DND-41 (cell line): ENCODE results near the gene DCLK1.
"Not testable (repeated sequence)": the region's sequence is repeated elsewhere in the genome, so short reads cannot be mapped to it uniquely, and the experiment has no call there.

Experiments used
- ATAC-seq: fragments of 200-7000 bp; cut with Tn5 transposase; 3 replicates; pipeline ENCODE4 v1.9.1; 2021; ENCODE audit warnings: low read depth; ENCODE audit not compliant: insufficient read depth
- DNase-seq: peaks from one replicate; pipeline ENCODE4 v3.0.0-alpha.2; 2020
- H2AFZ ChIP-seq: 2 replicates; pipeline ENCODE4 v1.6.0; 2012; ENCODE audit warnings: low read depth, low read length
- H3K27ac ChIP-seq: 2 replicates; pipeline ENCODE4 v1.5.1; 2012; ENCODE audit warnings: low read length, inconsistent platforms
- H3K27me3 ChIP-seq: fragments of 200-600 bp; sonication (generic); 2 replicates; pipeline ENCODE4 v1.6.0; 2012; ENCODE audit warnings: low read length, mild to moderate bottlenecking, inconsistent platforms; ENCODE audit not compliant: insufficient read depth, poor library complexity
- H3K36me3 ChIP-seq: 2 replicates; pipeline ENCODE4 v1.5.1; 2012; ENCODE audit warnings: low read length, inconsistent platforms; ENCODE audit not compliant: insufficient read depth
- H3K4me1 ChIP-seq: 2 replicates; pipeline ENCODE4 v1.5.1; 2012; ENCODE audit warnings: mild to moderate bottlenecking, low read length; ENCODE audit not compliant: insufficient read depth
- H3K4me2 ChIP-seq: 2 replicates; pipeline ENCODE4 v1.6.0; 2012; ENCODE audit warnings: mild to moderate bottlenecking, moderate library complexity, low read length, inconsistent platforms; ENCODE audit not compliant: insufficient read depth
- H3K4me3 ChIP-seq, 2 experiments: fragments of 200-600 bp in 1 of 2; shearing (Covaris generic) in 1 of 2; 2 replicates each; pipeline ENCODE4 v1.5.1; 2012 to 2016; ENCODE audit warnings: inconsistent platforms in 2 of 2, low read length in 2 of 2, mild to moderate bottlenecking in 2 of 2, low read depth in 1 of 2, moderate library complexity in 1 of 2
- H3K79me2 ChIP-seq: 2 replicates; pipeline ENCODE4 v1.6.0; 2012; ENCODE audit warnings: low read length, inconsistent platforms; ENCODE audit not compliant: insufficient read depth
- H3K9ac ChIP-seq: 2 replicates; pipeline ENCODE4 v1.6.0; 2012; ENCODE audit warnings: low read depth, mild to moderate bottlenecking, inconsistent platforms, low read length, moderate library complexity
- H3K9me3 ChIP-seq: 2 replicates; pipeline ENCODE4 v1.5.1; 2012; ENCODE audit warnings: low read length, moderate library complexity, mild to moderate bottlenecking, inconsistent platforms; ENCODE audit not compliant: insufficient read depth, severe bottlenecking
- H4K20me1 ChIP-seq: 2 replicates; pipeline ENCODE4 v1.6.0; 2012; ENCODE audit warnings: low read length; ENCODE audit not compliant: insufficient read depth
- CTCF ChIP-seq: IDR thresholded peaks from 2 replicates; pipeline ENCODE4 v1.5.1; 2012; ENCODE audit warnings: borderline replicate concordance, low read length, moderate library complexity, mild to moderate bottlenecking; ENCODE audit not compliant: poor library complexity, severe bottlenecking; ENCODE audit errors: extremely low read depth
- EZH2 ChIP-seq: IDR thresholded peaks from 3 replicates; pipeline ENCODE4 v1.6.1; 2012; ENCODE audit warnings: borderline replicate concordance, low read depth, mild to moderate bottlenecking, moderate library complexity, low read length, inconsistent platforms; ENCODE audit not compliant: severe bottlenecking

The DCLK1 gene

GRCh38 chr13:35987572-35988513 is 143.3 kb downstream of the DCLK1 start:
- ATAC-seq (no peak), DNase-seq (no peak)
- Histone ChIP-seq H4K20me1 (no peaks in the 10 kb centered on the region), H3K27me3 (no peaks in the 10 kb centered on the region), H3K4me3 (no peak overlapping the region), H3K9ac (no peak overlapping the region), H3K36me3 (no peaks in the 10 kb centered on the region), H2AFZ (no peak overlapping the region), H3K79me2 (no peaks in the 10 kb centered on the region), H3K27ac (no peak overlapping the region), H3K4me2 (no peak overlapping the region), H3K9me3 (no peaks in the 10 kb centered on the region), H3K4me1 (no peaks in the 10 kb centered on the region)
- TF ChIP-seq CTCF (no peak), EZH2 (no peak)

GRCh38 chr13:35984776-35985453 is 146.3 kb downstream of the DCLK1 start:
- ATAC-seq, result no peak
- no peak for DNase-seq
- no peak overlapping the region for H3K4me2 ChIP-seq

GRCh38 chr13:35984287-35984686 is 146.9 kb downstream of the DCLK1 start:
- no peaks in the 10 kb centered on the region for H3K9me3 ChIP-seq
- no peaks in the 10 kb centered on the region for H3K4me1 ChIP-seq
- no peak for DNase-seq
- H3K4me2 ChIP-seq, result no peak overlapping the region
- H4K20me1 ChIP-seq, result no peaks in the 10 kb centered on the region
- no peak overlapping the region for H3K9ac ChIP-seq
- TF ChIP-seq CTCF (no peak), EZH2 (no peak)
- H3K36me3 ChIP-seq, result no peaks in the 10 kb centered on the region
- no peak overlapping the region for H3K4me3 ChIP-seq
- no peaks in the 10 kb centered on the region for H3K27me3 ChIP-seq
- no peak overlapping the region for H2AFZ ChIP-seq
- no peak for ATAC-seq
- no peaks in the 10 kb centered on the region for H3K79me2 ChIP-seq
- no peak overlapping the region for H3K27ac ChIP-seq

More at GRCh38 chr13:35984776-35985453, 146.3 kb downstream of the DCLK1 start:
- H3K9ac ChIP-seq, result no peak overlapping the region
- no peaks in the 10 kb centered on the region for H3K36me3 ChIP-seq
- H2AFZ ChIP-seq, result no peak overlapping the region
- H3K79me2 ChIP-seq, result no peaks in the 10 kb centered on the region
- H3K4me3 ChIP-seq, result no peak overlapping the region
- H3K27ac ChIP-seq, result no peak overlapping the region
- no peaks in the 10 kb centered on the region for H3K27me3 ChIP-seq
- H3K4me1 ChIP-seq, result no peaks in the 10 kb centered on the region
- TF ChIP-seq CTCF, result no peak
- no peak for TF ChIP-seq EZH2
- no peaks in the 10 kb centered on the region for H4K20me1 ChIP-seq
- no peaks in the 10 kb centered on the region for H3K9me3 ChIP-seq

GRCh38 chr13:35983703-35984102 is 147.5 kb downstream of the DCLK1 start:
- not testable (repeated sequence) for H3K36me3 ChIP-seq, H3K27me3 ChIP-seq, H3K9me3 ChIP-seq, H2AFZ ChIP-seq, H3K4me1 ChIP-seq, DNase-seq, ATAC-seq, H3K9ac ChIP-seq, H3K4me2 ChIP-seq, H3K27ac ChIP-seq, H4K20me1 ChIP-seq, H3K4me3 ChIP-seq, H3K79me2 ChIP-seq
